ENCODE data around the gene CHD5. TPM values are rescaled to one million over a fixed set of nuclear protein-coding genes. Genes with fewer than 3 reads are reported as not detected.

The CHD5 gene
- total RNA-seq, 1 donor from 2014 or later = 0.08 TPM

GRCh38 chr1:6175411-6175828 is 4.7 kb downstream of the CHD5 start:
- DNase-seq (ENCODE audit: low spot score) (no peak), ATAC-seq (no peak)

GRCh38 chr1:6174621-6175410 is 5.3 kb downstream of the CHD5 start:
- DNase-seq (ENCODE audit: low spot score) = no peak
- ATAC-seq = no peak

- ATAC-seq = no peak
- no peak for DNase-seq (ENCODE audit: low spot score)
Measured at GRCh38 chr1:6172549-6172948, 7.6 kb downstream of the CHD5 start.

GRCh38 chr1:6171548-6172124 is 8.5 kb downstream of the CHD5 start:
- ATAC-seq (no peak), DNase-seq (ENCODE audit: low spot score) (no peak)

- DNase-seq (ENCODE audit: low spot score) (no peak), ATAC-seq (no peak)
Measured at GRCh38 chr1:6170742-6171201, 9.3 kb downstream of the CHD5 start.

GRCh38 chr1:6170116-6170741 is 9.9 kb downstream of the CHD5 start:
- DNase-seq (ENCODE audit: low spot score) (no peak), ATAC-seq (no peak)

GRCh38 chr1:6168947-6169586 is 11.1 kb downstream of the CHD5 start:
- DNase-seq (ENCODE audit: low spot score) = no peak
- ATAC-seq = no peak

GRCh38 chr1:6167391-6168303 is 12.5 kb downstream of the CHD5 start:
- ATAC-seq = no peak
- DNase-seq (ENCODE audit: low spot score) = no peak

DNA sequence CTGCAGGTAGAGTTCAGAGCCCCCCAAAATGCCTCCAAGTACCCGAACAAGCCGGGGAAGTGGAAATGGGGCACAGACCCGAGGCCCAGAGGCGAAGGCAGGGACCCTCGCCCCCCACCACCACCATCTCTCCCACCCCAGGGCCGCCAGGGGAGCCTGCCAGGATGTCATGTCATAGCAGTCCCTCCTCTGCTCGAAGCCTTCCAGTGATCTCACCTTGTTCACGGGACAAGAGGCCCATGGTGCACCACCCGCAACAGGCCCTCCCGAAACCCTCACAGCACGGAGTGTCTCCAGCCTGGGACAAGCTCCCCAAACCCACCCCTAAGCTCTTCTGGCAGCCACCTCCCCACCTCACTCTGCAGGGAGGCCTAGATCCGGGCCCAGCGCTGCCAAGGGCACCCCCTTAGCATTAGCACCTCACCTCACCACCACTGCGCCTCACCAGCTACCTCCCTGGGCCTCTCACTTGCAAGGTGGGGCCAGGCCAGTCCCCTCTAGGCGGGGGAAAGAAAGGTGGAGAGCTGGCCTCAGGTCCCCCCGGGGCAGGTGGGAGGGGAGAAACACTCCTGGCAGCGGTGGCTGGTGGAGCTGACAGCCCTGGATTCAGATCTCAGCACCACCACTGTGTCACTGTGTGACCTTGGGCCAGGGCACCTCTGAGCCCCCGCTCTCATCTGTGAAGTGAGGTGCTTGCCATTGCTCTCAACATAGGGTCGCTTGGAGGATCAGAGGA is 13.3 kb downstream of the CHD5 start:
- DNase-seq (ENCODE audit: low spot score) = no peak
- ATAC-seq = no peak

DNA sequence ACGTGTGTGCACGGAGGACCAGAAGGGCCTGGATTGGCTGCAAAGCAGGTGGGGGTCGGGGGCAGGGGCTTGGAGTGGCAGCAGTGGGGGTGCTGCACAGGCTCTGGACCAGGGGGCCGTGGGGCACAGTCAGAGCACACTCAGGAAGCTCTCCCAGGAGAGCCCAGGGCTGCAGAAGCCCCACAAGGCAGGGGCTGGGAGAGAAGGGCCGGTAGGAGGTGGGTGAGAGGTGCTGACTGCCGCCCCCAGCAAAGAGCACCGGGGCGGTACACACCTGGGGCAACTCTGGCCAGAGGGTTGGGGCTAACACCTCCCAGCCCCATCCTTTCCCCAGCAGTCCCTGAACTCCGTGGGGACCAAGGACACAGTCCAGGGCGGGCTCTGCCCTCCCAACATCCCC is 13.9 kb downstream of the CHD5 start:
- DNase-seq (ENCODE audit: low spot score) = no peak
- ATAC-seq = no peak

- DNase-seq (ENCODE audit: low spot score) = no peak
- ATAC-seq = no peak
Measured at GRCh38 chr1:6165441-6165985, 14.6 kb downstream of the CHD5 start.

GRCh38 chr1:6165027-6165426 is 15.1 kb downstream of the CHD5 start:
- ATAC-seq = no peak
- DNase-seq (ENCODE audit: low spot score) = no peak

DNA sequence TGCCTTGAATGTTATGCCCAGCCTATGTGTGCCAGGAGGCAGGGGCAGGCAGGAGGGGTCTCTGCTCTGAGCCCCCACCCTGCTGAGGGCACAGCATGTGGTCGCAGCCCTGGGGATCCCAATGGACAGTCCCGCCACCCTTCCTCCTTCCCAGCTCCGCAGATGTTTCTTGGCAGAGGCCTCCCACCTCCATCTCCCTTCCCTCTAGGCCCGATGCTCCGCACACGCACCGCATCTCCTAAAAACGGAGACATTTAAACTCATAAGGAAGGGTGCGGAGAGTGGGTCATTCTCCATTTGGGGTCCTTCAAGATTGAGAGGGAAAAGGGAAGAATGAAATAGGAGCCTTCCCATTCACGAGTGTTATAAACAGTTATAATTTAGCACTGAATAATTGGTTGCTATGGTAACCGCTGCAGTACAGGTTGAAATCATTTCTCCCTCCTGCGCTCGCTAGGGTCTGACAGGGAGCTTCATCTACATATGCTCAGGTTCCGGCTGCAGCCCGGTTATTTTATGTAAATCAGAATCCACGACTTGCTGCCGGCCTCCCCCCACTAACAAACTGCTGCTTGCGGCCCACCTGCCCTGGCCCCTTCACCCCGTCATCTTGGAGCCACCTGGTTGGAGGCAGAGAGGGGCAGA is 16.0 kb downstream of the CHD5 start:
- ATAC-seq = no peak
- no peak for DNase-seq (ENCODE audit: low spot score)

DNA sequence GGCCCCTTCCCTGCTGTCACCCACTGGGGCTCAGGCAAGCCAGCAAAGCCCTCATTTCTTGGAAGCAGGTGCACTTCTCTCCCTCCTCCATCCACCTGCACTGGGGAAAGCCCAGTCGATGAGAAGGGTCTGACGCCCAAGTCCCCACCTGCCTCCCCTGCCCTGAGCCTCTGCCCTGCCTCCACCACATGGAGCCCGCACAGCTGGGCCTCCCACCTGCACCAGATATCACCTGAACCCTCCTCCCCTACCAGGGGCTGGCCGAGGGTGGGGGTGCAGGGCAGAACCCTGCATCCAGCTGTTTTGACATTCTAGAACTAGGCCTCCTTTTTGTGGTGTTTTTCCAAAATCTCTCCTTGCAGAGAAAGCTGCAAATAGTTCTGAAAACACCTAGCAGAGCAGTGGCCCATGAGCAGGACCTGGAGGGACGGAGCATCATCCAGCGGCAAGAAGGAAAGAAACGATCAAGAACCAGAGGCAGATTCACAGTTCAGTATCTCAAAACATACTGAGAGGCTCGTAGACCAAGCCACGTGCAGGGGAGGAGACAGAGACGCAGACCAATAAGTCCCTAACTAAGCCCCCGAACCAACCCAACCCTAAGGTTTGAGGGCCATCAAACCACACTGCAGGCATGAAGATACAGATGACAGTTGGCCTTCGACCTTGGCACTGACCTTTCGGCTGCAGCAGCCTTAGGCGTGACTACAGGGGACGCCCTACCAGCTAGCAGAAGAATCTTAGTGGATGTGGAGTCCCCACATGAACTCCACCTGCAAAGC is 16.7 kb downstream of the CHD5 start:
- ATAC-seq = no peak
- DNase-seq (ENCODE audit: low spot score) = no peak

GRCh38 chr1:6162773-6163172 is 17.3 kb downstream of the CHD5 start:
- DNase-seq (ENCODE audit: low spot score) (no peak), ATAC-seq (no peak)

- no peak for DNase-seq (ENCODE audit: low spot score)
- no peak for ATAC-seq
Measured at GRCh38 chr1:6162341-6162740, 17.8 kb downstream of the CHD5 start.

DNA sequence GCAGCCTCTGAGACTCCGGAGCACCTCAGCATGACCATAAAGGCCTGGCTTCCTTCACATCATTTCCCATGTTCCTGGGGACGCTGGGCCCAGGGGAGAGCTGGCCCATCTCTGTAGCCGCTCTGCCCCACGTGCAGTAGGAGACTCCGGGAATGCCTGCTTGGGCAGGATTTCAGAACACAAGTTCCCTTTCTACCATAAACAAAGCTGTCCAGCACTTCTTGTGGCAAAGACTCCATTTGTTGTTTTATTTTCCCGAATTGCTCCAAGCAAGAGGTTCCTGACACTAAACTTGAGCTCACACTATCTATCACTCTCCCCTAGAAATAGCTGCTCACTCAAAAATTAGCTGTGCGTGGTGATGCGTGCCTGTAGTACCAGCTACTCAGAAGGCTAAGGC is 21.9 kb downstream of the CHD5 start:
- DNase-seq (ENCODE audit: low spot score) (no peak), ATAC-seq (no peak)

DNA sequence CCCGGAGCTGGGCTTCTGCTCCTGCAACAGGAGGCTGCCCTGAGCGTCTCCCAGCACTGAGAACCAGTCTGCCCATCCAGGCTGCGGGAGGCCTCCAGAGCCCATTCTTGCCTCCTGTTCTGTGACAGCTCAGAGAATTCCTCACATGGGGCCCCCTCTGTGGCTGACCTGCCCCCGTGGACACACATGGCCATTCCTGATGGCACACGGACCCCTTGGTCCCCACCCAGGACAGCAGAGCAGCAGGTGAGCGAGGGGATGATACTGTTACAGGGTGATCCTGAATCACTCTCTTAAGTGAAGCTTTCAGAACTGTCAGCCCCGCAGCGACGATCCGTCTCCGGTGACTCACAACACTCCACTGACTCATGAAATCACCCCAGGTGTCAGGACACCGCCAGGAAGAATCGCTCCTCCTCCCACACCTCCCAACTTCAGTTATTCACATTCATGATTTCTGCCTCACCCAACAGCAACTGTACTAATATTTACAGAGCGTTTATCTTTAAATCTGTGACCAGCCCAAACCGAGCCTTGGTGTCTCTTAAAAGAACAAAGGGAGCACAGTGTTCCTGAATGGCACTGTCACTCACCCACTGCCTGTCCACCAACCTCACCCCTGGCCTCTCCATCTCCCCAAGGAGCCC is 22.5 kb downstream of the CHD5 start:
- no peak for DNase-seq (ENCODE audit: low spot score)
- no peak for ATAC-seq
